C4-2B (cell line): ENCODE measurements around the gene THRAP3.

ENCODE experiments used
- CTCF ChIP-seq: fragments of 450-650 bp; conservative IDR thresholded peaks from 2 replicates; pipeline ENCODE4 v1.5.1; 2017; ENCODE audit warnings: mild to moderate bottlenecking
- ZFX ChIP-seq: fragments of 450-650 bp; IDR thresholded peaks from 2 replicates; pipeline ENCODE4 v1.6.1; 2017

DNA sequence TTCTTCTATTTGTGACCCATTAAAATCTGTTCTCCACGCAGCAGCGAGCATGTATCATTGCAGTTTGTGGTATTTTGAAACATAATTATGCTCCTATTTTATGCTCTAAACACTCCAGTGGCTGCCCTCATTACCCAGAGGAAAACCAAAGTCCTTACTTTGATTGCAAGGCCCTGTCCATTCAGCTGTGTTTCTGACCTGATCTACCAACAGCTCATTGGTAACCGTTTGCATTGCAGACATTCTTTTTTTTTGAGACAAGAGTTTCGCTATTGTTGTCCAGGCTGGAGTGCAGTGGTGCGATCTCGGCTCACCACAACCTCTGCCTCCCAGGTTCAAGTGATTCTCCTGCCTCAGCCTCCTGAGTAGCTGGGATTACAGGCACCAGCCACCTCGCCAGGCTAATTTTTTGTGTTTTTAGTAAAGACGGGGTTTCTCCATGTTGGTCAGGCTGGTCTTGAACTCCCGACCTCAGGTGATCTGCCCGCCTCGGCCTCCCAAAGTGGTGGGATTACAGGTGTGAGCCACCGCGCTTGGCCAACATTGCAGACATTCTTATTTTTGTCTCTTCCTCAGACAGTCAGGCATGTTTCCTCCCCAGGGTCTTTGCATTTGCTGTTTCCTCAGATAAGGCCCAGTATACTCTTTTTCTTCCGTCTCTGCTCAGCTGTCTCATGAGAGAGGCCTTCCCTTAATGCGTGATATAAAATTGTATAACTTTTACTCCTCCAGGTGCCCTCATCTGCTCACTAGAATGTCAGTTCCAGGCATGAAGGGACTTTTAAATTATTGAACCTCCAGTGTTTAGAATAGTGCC, 32.5 kb downstream of the THRAP3 start:
- TF ChIP-seq CTCF (no peak), ZFX (no peak)
